K562 (cell line): ENCODE data around the gene EOMES. TPM values are rescaled to one million over a fixed set of nuclear protein-coding genes. Genes with fewer than 3 reads are reported as not detected.

Source experiments
- ATAC-seq: fragments of 200-7000 bp; cut with Tn5 transposase; 3 replicates; pipeline ENCODE4 v1.9.1; 2020; ENCODE audit warnings: moderate library complexity
- BruUV-seq: library from RNA; stranded (reverse); fragments of 400-500 nt; replicated peaks from 2 replicates; lab custom pipeline; 2021; lab: Mats Ljungman, UMichigan
- CTCF ChIA-PET: fragments of 300-600 bp; formaldehyde crosslinking; extraction: SDS; loops from one replicate; lab custom pipeline; 2021; ENCODE audit warnings: low intra/inter-chr PET ratio; lab: Yijun Ruan, JAX
- POLR2A ChIA-PET: fragments of 300-600, 350-650 bp; sonication (Branson Sonifier 250); formaldehyde crosslinking; extraction: SDS; loops from one replicate; lab custom pipeline; 2021; ENCODE audit warnings: antibody characterized with exemption, inconsistent platforms; lab: Yijun Ruan, JAX
- DNase-seq, 4 experiments: peaks; one replicate each; pipeline versions ENCODE4 v3.0.0 to v3.0.0-alpha.2; 2011 to 2018; ENCODE audit warnings: low spot score in 3 of 4, mixed read lengths in 3 of 4; ENCODE audit errors: extremely low read depth in 1 of 4
- FAIRE-seq: peaks from 2 replicates; lab custom pipeline; 2011; peaks lifted over from hg19 to GRCh38; lab: Jason Lieb, UNC
- H2AFZ ChIP-seq: 2 replicates; pipeline ENCODE4 v1.6.0; 2011; ENCODE audit warnings: low read depth, low read length, control low read depth, inconsistent platforms
- H3K27ac ChIP-seq: fragments of 200-600 bp; 3 replicates; pipeline ENCODE4 v1.8.0; 2011; ENCODE audit warnings: low read depth, mild to moderate bottlenecking, control low read depth, inconsistent platforms, low read length, moderate library complexity, mixed read lengths; ENCODE audit errors: extremely low read depth
- H3K27me3 ChIP-seq, 2 experiments: fragments of 300-600 bp in 1 of 2; 2 replicates in 1 of 2; 3 replicates in 1 of 2; pipeline versions ENCODE4 v1.6.0 to v1.8.0; 2011; ENCODE audit warnings: inconsistent platforms in 2 of 2, low read length in 2 of 2, mild to moderate bottlenecking in 1 of 2, mixed read lengths in 1 of 2, moderate library complexity in 1 of 2; ENCODE audit not compliant: control insufficient read depth in 2 of 2, insufficient read depth in 2 of 2
- H3K36me3 ChIP-seq: fragments of 300-600 bp; 3 replicates; pipeline ENCODE4 v1.8.0; 2011; ENCODE audit warnings: mild to moderate bottlenecking, low read length, inconsistent platforms; ENCODE audit not compliant: control insufficient read depth, insufficient read depth
- H3K4me1 ChIP-seq, 2 experiments: fragments of 200-600 bp in 1 of 2; replicated peaks in 1 of 2; 2 replicates in 1 of 2; 3 replicates in 1 of 2; pipeline versions ENCODE4 v1.5.1 to v1.8.0; 2011; ENCODE audit warnings: inconsistent platforms in 2 of 2, low read length in 2 of 2, mild to moderate bottlenecking in 1 of 2, mixed read lengths in 1 of 2, moderate library complexity in 1 of 2; ENCODE audit not compliant: control insufficient read depth in 2 of 2, insufficient read depth in 2 of 2
- H3K4me2 ChIP-seq: 2 replicates; pipeline ENCODE4 v1.6.1; 2011; ENCODE audit warnings: low read length, control low read depth, inconsistent platforms, mixed read lengths; ENCODE audit not compliant: insufficient read depth
- H3K4me3 ChIP-seq: fragments of 200-600 bp; sonication (generic), shearing (Covaris generic); 2 replicates; pipeline ENCODE4 v1.5.1; 2016; ENCODE audit warnings: control low read depth, inconsistent platforms
- H3K79me2 ChIP-seq: fragments of 200-600 bp; 3 replicates; pipeline ENCODE4 v1.8.0; 2011; ENCODE audit warnings: low read length, inconsistent platforms; ENCODE audit not compliant: control insufficient read depth, insufficient read depth
- H3K9ac ChIP-seq, 2 experiments: 2 replicates each; pipeline versions ENCODE4 v1.6.0 to v1.6.1; 2011; ENCODE audit warnings: low read depth in 2 of 2, low read length in 2 of 2, control low read depth in 1 of 2, inconsistent platforms in 1 of 2, mild to moderate bottlenecking in 1 of 2, mixed read lengths in 1 of 2; ENCODE audit not compliant: insufficient read depth in 1 of 2
- H3K9me1 ChIP-seq: one replicate; pipeline ENCODE4 v1.6.0; 2011; ENCODE audit warnings: inconsistent platforms, mild to moderate bottlenecking, low read length, moderate library complexity; ENCODE audit not compliant: control insufficient read depth, insufficient read depth
- H3K9me3 ChIP-seq: replicated peaks from 2 replicates; pipeline ENCODE4 v1.5.1; 2011; ENCODE audit warnings: low read depth, low read length, inconsistent platforms; ENCODE audit not compliant: control insufficient read depth, insufficient read depth
- H4K20me1 ChIP-seq: replicated peaks from 2 replicates; pipeline ENCODE4 v1.6.1; 2011; ENCODE audit warnings: low read length, inconsistent platforms, mixed read lengths; ENCODE audit not compliant: control insufficient read depth, insufficient read depth
- HDAC8 ChIP-seq: fragments of 450-650 bp; IDR thresholded peaks from 2 replicates; pipeline ENCODE4 v1.6.1; 2016; ENCODE audit warnings: mild to moderate bottlenecking, missing genetic modification characterization, moderate library complexity, missing compliant biosample characterization
- NCOA6 ChIP-seq: fragments of 450-650 bp; IDR thresholded peaks from 2 replicates; pipeline ENCODE4 v1.6.1; 2017; ENCODE audit warnings: mild to moderate bottlenecking
- RBM14 ChIP-seq: fragments of 200-400 bp; formaldehyde crosslinking; IDR thresholded peaks from 2 replicates; pipeline ENCODE4 v1.6.1; 2018; ENCODE audit warnings: low read depth, mild to moderate bottlenecking, low read length, moderate library complexity, borderline replicate concordance; ENCODE audit not compliant: insufficient read depth
- RBM34 ChIP-seq: fragments of 200-400 bp; formaldehyde crosslinking; IDR thresholded peaks from 2 replicates; pipeline ENCODE4 v1.6.1; 2018; ENCODE audit warnings: low read length, borderline replicate concordance; ENCODE audit not compliant: insufficient read depth
- RFX7 ChIP-seq: fragments of 250-450 bp; sonication (Bioruptor Pico); IDR thresholded peaks from 2 replicates; pipeline ENCODE4 v1.5.1; 2021; ENCODE audit warnings: mild to moderate bottlenecking
- TCF7 ChIP-seq: sonication (generic); IDR thresholded peaks from 2 replicates; pipeline ENCODE4 v1.6.1; 2016; ENCODE audit warnings: antibody characterized with exemption, borderline replicate concordance
- ZNF551 ChIP-seq: fragments of 250-450 bp; sonication (Bioruptor Pico); IDR thresholded peaks from 2 replicates; pipeline ENCODE4 v1.5.0; 2021; ENCODE audit warnings: mild to moderate bottlenecking, moderate library complexity
- ZNF785 ChIP-seq: fragments of 250-450 bp; sonication (Bioruptor Pico); IDR thresholded peaks from 2 replicates; pipeline ENCODE4 v1.4.0; 2020; ENCODE audit warnings: mild to moderate bottlenecking
- WGBS: fragments of 100-300 bp; shearing (Covaris generic); methylation state at CpG from one replicate; pipeline ENCODE4 v1.1.6; 2016; ENCODE audit warnings: low coverage, mixed read lengths; ENCODE audit not compliant: insufficient coverage; ENCODE audit errors: missing lambda C conversion rate; 5-methylcytosine and 5-hydroxymethylcytosine counted together
- in situ Hi-C: fragments of 300-500 bp; cut with MboI; formaldehyde crosslinking; loops from 4 replicates; pipeline ENCODE4 v1.15.0; 2018; ENCODE audit warnings: inconsistent platforms, mixed read lengths
- intact Hi-C: fragments of 100-400 bp; cut with micrococcal nuclease; formaldehyde crosslinking; loops from 2 replicates; pipeline ENCODE4 v1.14.2; 2022
- polyA plus RNA-seq, 8 experiments: library from polyadenylated mRNA; depleted of rRNA in 4 of 8; stranded (reverse) in 5 of 8; unstranded in 3 of 8; fragments of >200 nt; fragmentation: Nextera tagmentation in 2 of 8; fragmentation: Illumina TruSeq in 1 of 8; extraction: Ambion mirVana in 2 of 8; extraction: Trizol in 1 of 8; gene quantifications; 2 replicates each; pipeline versions ENCODE4 v1.2.1 to v1.2.3, GENCODE V29; 2011 to 2014; ENCODE audit warnings: inconsistent platforms in 1 of 8, missing spikeins in 1 of 8
- total RNA-seq, 7 experiments: library from RNA; depleted of rRNA in 6 of 7; stranded (reverse); fragments of >200 nt in 6 of 7; fragmentation: Illumina TruSeq in 2 of 7; extraction: Trizol in 2 of 7; gene quantifications; 2 replicates each; pipeline versions ENCODE4 v1.2.1 to v1.2.3, GENCODE V29; 2011 to 2021; ENCODE audit warnings: low replicate concordance in 1 of 7

EOMES gene
- total and polyA plus RNA-seq, 9 of the 15 experiments (the other 6 are each of a cell fraction or from before 2014, with no cell fraction given) = 0.07 TPM; not detected in 8

GRCh38 chr3:27713435-27714145 lies 8.5 kb downstream of the EOMES start:
- Histone ChIP-seq H3K9me3 (no peaks in the 10 kb centered on the region), H3K27ac (no peak overlapping the region), H3K9ac (no peak overlapping the region), H3K4me3 (no peak overlapping the region), H3K4me2 (no peak overlapping the region), H3K27me3 (peaks cover 12 to 31% of the 10 kb centered on the region in 2 experiments; a peak in 3 of 5 replicates), H3K4me1 (peaks cover 0 to 4% of the 10 kb centered on the region in 2 experiments; a peak in 1 of 5 replicates), H3K79me2 (no peaks in the 10 kb centered on the region), H2AFZ (no peak overlapping the region), H3K36me3 (no peaks in the 10 kb centered on the region), H4K20me1 (no peaks in the 10 kb centered on the region), H3K9me1 (no peaks in the 10 kb centered on the region)
- no peak for ATAC-seq
- 4% methylated on average over 23 of the region's 25 CpGs for WGBS
- no peak for FAIRE-seq
- in situ Hi-C loops (loop anchor here (10.0 kb wide), 1 partner anchor 621 kb away; no protein-coding TSS in a partner anchor), intact Hi-C loops (loop anchor here (2.0 kb wide), 1 partner anchor 615 kb away; no protein-coding TSS in a partner anchor)
- no peak for DNase-seq
- ChIA-PET POLR2A (no interaction called here), CTCF (no interaction called here)
- no peak for TF ChIP-seq ZNF551
- TF ChIP-seq TCF7 = no peak
- no peak for TF ChIP-seq RBM34
- BruUV-seq = no TSS peak

GRCh38 chr3:27713078-27713423 lies 9.1 kb downstream of the EOMES start:
- 5% methylated on average over 18 of the region's 18 CpGs for WGBS
- no peaks in the 10 kb centered on the region for H3K9me1 ChIP-seq
- no peak for ATAC-seq
- CTCF ChIA-PET = no interaction called here
- H3K9me3 ChIP-seq = no peaks in the 10 kb centered on the region
- H2AFZ ChIP-seq = no peak overlapping the region
- H3K9ac ChIP-seq = no peak overlapping the region
- no peaks in the 10 kb centered on the region for H3K36me3 ChIP-seq
- no peaks in the 10 kb centered on the region for H3K79me2 ChIP-seq
- no peak for DNase-seq
- H3K4me1 ChIP-seq = peaks cover 0 to 4% of the 10 kb centered on the region in 2 experiments; a peak in 1 of 5 replicates
- H3K27ac ChIP-seq = no peak overlapping the region
- POLR2A ChIA-PET = interaction anchor here (0.6 kb wide), 1 partner anchor 1915 kb away, joined by 3 read pairs; no protein-coding TSS in a partner anchor
- intact Hi-C loops = loop anchor here (2.0 kb wide), 1 partner anchor 616 kb away; no protein-coding TSS in a partner anchor
- no peak overlapping the region for H3K4me3 ChIP-seq
- BruUV-seq = no TSS peak
- TF ChIP-seq ZNF785 (no peak), HDAC8 (tag) (no peak), RFX7 (CRISPR knock-in tag) (no peak), NCOA6 (no peak), RBM14 (no peak)
- no peaks in the 10 kb centered on the region for H4K20me1 ChIP-seq
- in situ Hi-C loops = loop anchor here (10.0 kb wide), 1 partner anchor 622 kb away; no protein-coding TSS in a partner anchor
- no peak overlapping the region for H3K4me2 ChIP-seq
- peaks cover 12 to 31% of the 10 kb centered on the region in 2 experiments; a peak in 3 of 5 replicates for H3K27me3 ChIP-seq
- no peak for FAIRE-seq
